NCI-H446 (cell line): ENCODE results near the gene SEZ6.

Experiments used
- DNase-seq, 2 experiments: peaks; one replicate each; lab custom pipeline; 2025; lab: John Stamatoyannopoulos, UW

The SEZ6 gene, protein sequence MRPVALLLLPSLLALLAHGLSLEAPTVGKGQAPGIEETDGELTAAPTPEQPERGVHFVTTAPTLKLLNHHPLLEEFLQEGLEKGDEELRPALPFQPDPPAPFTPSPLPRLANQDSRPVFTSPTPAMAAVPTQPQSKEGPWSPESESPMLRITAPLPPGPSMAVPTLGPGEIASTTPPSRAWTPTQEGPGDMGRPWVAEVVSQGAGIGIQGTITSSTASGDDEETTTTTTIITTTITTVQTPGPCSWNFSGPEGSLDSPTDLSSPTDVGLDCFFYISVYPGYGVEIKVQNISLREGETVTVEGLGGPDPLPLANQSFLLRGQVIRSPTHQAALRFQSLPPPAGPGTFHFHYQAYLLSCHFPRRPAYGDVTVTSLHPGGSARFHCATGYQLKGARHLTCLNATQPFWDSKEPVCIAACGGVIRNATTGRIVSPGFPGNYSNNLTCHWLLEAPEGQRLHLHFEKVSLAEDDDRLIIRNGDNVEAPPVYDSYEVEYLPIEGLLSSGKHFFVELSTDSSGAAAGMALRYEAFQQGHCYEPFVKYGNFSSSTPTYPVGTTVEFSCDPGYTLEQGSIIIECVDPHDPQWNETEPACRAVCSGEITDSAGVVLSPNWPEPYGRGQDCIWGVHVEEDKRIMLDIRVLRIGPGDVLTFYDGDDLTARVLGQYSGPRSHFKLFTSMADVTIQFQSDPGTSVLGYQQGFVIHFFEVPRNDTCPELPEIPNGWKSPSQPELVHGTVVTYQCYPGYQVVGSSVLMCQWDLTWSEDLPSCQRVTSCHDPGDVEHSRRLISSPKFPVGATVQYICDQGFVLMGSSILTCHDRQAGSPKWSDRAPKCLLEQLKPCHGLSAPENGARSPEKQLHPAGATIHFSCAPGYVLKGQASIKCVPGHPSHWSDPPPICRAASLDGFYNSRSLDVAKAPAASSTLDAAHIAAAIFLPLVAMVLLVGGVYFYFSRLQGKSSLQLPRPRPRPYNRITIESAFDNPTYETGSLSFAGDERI

DNA sequence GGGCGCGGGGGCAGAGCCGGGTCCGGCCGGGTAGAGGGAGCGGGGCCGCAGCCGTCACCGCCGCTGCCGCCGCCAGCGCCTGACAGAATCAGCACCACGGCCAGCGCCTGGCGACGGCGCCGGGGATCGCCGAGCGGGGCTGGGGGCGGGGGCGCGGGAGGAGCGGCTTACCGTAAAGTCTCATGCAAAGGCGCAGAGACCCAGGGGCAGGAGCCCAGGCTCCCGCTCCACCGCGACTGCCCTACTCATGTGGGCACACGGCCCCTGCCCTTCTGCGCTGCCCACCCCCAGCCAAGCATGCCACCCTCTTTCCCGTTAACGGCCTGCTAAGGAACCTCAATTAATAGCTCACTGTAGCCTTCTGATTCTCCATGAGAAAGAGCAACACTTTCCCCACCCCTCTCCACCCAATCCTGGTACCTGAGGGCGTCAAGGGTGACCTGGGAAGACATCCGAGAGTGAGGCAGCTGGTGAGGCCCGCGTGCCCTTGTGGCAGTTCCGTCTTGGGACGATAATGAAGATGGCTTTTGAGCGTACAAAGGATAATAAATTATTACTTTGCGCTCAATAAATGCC lies at the start of gene SEZ6:
Gene SEZ6, minus strand, starts transcription at position 98 of the 576 bp plus-strand sequence. CDS start 164 bp downstream, outside the sequence.
- DNase-seq, result peak in 1 of 2 experiments; percentile 69

DNA sequence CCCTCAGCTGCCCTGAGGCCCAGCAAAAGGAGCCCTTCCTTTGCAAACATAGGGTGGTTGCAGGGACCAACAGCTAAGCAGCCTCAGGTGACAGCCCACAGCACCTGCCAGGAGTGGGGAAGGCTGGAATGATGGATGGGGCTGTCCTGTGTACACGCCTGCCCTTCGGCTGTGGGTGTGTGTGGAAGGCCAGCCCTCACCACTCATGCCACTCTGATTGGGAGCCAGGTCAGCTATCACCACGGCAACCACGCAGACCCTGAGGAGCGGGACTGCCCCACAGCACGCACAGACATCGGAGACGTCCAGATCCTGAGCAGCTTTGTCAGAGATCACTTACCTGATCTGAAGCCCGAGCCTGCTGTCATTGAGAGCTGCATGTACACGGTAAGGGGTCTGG lies 49.0 kb upstream of the SEZ6 start:
- no peak for DNase-seq

DNA sequence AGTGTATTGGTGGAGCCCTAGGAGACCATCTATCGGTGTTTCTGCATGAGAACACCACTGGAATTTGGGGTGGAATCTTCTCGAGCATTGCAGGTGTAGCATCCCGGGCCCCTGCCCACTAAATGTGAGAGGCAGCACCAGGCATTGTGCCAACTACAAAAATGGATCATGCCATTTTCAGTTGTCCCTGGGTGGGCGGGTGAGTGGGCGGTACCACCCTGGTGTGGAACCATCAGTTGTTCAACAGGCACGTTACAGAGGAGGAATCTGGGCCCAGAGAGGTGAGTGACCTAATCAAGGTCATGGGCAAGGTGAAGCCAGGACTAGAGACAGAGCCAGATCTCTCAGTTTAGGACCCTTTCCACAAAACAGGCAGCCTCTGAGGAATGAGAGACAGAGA lies 45.9 kb upstream of the SEZ6 start:
- DNase-seq, result no peak

DNA sequence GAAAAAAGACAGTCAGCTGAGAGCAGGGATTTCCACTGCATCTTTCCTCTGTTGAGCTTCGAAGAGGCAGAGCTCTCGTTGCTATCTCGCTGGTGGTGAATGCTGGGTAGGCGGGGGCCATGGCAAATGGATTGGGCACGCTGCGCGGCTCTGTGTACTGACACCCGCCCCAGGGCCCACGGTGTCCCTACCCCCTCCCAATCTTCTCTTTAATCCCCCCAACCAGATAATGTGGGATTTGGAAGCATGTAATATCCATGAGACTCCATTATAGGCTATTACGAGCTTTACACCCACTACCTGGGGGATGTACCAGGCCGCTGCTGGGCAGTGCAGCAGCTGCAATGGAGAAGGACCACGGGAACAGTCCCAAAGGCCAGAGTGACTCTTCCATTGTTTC lies 45.4 kb upstream of the SEZ6 start:
- no peak for DNase-seq

DNA sequence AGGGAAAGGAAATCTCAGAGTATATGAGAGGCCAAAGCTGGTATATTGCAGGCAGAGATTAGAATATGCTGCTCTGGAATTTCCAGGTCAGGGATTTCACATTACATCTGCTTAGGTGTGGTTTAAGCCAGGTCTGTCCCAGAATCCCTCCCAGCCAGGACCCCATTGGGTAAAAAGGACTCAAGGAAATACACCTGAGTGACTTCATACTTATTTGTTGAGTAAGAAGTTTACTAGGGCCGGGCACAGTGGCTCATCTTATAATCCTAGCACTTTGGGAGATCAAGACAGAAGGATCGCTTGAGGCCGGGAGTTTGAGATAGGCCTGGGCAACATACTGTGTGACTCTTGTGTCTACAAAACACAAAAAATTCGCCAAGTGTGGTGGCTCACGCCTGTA lies 44.3 kb upstream of the SEZ6 start:
- no peak for DNase-seq

DNA sequence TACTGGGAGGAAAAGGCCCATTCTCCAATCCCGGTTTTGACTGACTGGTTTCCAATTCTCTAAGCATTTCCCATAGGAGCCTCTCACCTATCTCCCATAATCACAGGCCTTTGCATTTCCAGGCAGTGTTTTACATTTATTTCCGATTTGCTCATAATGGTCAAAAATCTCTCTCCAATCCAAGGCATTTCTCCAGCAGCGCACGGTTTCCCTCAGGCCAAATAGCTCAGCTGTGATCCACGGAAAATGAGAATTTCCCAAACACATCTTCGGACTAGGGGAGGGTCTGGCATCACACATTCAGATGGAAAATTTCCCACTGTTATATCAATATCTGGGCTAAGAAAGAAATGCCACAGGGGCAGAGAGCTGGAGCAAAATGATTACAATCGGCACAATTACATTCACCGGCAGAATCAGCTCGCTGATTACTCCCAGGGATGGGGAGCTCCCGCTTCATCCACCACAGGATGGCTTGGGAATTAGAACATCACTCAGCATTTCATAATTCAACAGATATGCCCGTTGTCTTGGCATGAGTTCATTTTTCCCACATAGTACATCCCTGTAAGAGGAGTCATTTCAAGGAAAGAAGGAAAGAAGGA lies 43.8 kb upstream of the SEZ6 start:
- no peak for DNase-seq

DNA sequence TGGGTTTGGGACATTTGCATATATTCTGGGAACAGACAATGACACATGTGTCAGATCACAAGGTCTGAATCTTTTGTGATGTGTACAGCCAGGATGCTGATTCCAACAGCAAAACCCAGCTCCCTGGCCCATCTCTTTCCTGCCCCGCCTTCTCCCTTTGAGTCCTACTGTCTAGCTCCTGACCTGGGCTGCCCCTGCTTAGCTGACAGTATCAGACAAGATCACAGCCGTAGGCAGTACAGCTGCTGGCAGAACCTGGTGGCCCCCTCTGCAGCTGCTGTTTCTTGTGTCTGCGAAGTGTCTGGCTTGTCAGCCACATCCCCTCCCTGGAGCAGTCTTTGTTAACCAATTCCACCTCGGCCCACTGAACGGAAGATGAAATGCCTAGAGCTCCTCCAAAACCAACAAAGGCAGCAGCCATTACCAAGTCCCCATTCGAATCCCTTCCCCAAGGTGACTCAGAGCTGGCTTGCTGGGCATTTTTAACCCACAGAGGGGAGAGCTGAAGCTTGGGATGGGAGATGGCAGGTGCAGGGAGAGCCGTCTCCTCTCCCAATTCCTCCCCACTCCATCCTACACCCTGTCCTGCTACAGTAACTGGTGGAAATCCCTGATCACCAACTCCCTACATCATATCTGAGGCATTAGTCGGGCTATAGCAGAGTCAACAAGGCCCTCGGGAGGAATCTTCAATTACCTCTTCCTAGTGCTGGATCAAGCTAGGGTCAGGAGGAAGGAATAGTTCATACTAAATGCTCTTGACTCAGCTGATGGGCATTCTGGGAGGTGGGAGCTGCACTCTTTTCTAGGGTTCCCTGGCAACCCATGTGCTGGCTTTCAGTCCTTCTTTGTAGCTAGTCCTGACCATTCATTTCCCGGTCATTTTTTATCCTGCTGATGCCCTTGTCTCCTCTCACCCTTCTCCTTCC lies 42.9 kb upstream of the SEZ6 start:
- DNase-seq, result no peak

DNA sequence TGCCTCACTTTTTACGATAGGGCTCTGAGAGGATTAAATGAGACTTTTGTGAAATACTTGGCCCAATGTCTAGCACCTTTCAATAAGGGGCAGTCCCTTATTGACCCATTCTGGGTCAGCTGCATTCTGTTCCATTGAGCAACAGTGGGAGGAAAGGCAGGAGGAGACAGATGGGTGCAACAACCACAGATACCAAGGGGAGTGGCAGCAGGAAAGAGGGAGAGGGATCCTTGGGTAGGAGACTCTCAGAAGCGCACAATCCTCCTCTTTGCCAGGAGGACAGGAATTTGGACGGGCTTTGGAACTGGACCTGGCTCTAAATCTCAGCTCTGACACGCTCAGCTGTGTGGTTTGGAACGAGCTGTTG lies 40.6 kb upstream of the SEZ6 start:
- DNase-seq, result no peak

DNA sequence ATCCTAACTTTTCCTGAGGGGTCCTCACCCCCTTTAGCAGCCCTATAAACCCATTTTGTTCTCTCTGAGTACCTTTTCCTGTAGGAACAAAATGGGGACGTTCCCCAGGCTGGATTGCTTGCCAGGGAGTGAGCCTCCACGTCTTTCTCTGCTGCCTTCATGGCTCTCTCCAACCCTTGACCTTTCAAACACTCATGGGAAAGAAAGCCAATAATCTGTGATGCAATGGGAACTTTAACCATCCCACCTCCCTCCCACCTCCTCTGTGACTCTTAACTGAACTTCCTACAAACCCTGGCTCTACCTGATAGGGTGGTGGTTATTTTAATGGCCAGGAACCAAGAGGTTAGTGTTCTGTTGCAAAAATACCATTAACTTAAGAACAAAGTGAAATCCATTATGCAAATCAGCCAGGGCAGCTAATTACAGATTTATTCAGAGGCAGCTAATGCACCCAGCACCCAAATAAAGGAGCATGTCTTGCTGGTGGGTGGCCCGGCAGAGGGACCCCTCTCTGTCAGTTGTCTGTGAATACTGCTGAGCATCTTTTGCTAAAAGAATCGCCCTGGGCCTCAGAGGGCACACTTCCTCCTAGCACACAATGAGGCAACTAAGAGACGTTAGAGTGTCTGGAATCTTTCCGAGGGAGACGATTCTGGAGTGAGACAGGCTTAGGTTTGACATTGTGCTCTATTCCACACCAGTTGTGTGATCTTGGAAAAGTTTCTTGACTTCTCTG lies 40.1 kb upstream of the SEZ6 start:
- DNase-seq, result no peak

DNA sequence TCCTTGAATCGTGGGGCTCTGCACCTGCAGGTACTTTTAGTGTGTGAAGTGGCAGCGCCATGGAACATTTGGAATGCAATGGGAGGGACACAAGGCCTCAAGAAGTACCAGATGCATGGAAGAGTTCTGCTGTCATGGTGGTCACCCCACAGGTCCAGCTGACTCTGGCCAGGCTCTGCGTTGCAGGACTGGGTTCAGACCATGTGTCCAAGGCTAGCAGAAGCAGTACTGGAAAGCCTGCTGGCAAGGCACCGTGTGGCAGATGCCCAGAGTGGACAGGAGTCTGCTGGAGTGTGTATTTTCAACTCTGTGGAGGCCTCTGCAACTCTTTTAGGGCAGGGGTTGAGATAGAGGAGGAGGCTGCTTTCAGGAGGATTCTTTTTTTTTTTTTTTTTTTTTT lies 39.2 kb upstream of the SEZ6 start:
- DNase-seq, result no peak

DNA sequence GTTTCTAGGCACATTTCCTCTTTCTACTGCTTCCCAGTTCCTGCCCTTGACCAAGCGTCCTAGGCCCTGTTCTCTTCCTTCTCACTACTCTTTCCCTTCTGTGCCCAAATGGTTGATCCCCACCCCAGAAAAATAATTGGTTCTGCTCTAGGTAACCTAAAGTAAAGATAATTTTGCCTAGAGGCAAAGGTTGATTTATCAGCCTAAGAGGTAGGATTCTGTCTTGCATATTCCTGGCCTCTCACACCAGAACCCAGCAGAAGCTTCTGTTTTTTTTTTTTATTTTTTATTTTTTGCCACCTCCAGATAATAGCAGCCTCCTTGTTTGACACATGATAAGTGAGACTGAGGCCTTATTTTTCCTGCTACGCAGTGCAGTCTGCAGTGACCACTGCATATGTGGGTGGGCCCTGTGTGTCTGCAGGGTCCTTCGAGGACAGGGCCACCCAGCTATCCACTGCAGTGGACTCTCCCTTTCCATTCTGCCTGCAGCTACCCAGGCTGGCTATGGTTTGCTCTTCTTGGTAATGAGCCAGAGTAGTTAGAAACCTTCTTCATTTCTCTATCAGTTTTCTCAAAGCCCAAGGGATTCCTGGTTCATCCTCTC lies 37.8 kb upstream of the SEZ6 start:
- no peak for DNase-seq

DNA sequence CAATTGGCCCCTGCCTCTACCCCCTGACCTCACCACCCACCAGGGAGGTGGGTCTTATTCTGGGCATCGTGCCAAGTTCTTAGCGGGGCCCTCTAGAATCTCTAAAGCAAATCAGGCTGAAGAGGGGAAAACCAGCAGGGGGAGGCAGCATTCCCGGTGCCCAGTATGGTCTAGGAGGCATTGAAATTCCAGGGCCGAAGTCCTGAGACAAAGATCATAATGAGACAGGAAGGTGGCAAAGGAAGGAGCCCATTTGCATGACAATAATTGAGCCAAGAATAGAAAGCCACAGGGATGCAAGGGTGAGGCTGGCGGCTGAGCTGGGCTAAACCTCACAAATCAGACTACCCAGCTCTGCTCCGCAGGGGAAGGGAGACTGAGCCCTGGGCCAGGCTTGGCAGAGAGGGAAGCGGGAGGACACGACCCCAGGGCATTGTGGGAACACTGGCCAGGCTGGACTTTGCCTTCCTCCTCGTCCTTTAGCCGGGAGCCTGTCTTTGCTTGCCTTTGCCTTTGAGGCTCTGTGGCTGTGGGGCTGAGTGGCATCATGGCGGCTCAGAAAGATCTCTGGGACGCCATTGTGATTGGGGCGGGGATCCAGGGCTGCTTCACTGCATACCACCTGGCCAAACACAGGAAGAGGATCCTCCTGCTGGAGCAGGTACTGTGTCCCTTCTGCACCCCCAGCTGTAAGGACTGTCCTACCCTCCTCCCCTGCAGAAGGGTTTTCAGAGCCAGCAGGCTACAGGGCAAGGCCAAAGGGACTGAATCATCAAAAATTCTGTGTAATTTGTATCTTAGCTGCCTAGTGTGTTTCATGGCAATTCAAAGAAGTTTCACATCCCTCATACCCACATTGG lies 37.1 kb upstream of the SEZ6 start, which contains the start of gene PIPOX:
Gene PIPOX, plus strand, starts transcription at position 463 of the 860 bp plus-strand sequence. Its CDS starts 85 bp downstream, at position 548.
- peak in 1 of 2 experiments; percentile 66 for DNase-seq

DNA sequence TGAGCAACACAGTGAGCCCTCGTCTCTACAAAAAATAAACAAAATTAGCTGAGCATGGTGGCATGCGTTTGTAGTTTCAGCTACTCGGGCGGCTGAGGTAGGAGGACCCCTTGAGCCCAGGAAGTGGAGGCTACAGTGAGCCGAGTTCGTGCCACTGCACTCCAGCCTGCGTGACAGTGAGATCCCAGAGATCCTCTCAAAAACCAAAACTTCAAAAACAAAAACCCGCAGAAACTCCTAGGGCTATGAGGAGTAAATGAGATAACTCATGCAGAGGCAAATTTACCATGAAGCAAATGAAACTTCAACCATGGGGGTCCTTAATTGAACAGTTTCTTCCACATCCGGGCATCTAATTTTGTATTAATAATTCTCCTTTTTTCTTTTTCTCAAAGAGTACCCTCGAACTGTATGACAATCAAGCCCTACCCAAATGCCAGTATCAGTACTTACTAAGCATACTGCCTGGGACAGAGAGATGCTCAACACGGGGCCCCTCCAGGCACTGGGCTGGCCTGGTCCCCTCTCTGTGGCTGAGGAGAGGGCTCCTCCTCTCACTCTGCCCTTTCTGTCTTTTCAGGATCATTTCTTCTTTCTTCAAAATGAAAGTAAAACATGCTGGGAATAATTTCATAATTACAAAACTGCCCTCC lies 36.3 kb upstream of the SEZ6 start:
- DNase-seq, result no peak

DNA sequence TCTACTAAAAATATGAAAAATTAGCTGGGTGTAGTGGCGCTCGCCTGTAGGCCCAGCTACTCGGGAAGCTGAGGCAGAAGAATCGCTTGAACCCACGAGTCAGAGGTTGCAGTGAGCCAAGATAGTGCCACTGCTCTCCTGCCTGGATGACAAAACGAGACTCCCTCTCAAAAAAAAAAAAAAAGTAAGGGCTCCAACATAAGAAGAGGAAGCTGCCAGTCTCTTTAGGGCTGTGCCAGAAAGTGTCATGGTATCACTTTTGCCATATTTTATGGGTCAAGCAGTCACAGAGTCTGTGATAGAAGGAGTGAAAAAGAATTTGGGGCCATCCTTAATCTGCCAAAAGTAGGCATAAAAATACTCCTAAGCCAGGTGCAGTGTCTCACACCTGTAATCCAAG lies 35.7 kb upstream of the SEZ6 start:
- DNase-seq, result no peak

DNA sequence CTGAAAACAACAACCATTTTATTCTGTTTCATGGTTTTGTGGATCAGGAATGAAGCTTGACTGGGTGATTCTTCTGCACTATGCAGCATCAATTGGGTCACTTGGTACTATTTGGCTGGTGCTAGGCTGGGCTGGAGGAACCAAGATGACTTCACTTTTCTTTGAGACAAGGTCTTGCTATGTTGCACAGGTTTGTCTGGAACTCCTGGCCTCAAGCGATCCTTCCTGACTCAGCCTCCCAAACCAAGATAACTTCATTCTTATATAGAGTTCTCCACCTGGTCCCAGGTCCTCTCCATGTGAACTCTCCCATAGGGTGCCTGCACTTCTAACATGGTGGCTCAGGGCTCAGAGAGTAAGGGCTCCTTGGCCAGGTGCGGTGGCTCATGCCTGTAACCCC lies 35.3 kb upstream of the SEZ6 start:
- no peak for DNase-seq

DNA sequence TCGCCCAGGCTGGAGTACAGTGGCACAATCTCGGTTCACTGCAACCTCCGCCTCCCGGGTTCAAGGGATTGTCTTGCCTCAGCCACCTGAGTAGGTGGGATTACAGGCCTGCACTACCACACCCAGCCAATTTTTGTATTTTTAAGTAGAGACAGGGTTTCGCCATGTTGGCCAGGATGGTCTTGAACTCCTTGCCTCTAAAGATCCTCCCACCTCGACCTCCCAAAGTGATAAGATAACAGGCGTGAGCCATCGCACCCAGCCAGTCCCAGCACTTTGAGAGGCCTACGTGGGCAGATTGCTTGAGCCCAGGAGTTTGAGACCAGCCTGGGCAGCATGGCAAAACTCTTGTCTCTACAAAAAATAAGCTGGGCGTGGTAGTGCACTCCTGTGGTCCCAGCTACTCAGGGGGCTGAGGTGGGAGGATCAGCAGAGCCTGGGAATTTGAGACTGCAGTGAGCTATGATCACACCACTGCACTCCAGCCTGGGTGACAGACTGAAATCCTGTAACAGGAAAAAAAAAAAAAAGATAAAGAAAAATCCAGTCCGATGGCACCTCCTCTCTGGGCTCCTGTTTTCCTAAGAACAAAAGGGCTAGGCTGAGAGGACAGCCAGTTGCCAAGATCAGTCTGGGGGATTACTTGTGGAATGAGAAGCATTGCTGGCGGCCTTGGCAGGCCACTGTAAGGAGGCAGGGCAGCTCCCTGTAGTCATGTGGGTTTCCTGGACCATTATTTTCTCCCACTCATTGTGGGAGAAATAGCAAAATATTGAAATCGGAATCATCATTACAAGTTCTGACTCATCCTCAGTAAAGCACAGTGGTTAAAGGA lies 34.1 kb upstream of the SEZ6 start:
- peak in 1 of 2 experiments; percentile 34 for DNase-seq

DNA sequence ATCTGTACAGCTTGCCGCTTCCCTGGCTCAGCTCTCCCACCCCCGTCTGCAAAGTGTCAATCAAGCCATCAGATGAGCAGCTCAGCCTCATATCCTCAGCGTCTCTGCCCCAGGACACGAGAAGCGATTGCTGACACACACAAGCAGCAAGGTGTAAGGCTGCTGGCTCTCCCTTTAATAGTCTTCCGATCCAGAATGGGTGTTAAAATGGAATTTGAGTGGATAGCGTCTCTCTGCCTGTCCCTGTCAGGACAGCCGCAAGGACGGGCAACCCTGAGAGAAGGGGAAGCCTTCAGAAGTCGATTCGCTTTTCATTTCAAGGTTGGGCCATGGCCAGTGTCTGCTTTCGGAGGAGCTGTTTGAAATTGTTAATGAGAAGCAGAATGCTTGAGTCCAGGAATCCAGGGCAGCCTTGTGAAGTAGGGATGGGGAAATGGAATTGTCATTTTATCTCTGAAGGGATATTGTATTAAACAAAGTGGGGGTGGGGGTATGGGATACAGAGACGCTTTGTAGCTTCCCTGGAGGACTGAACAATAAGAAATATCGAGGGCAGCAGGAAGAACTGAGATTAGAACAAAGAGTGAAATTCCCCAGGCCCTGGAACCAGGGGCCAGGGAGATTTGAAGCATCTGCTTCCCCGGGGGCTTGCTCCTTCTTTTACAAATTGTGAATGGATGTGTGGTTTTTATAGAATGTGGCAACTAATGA lies 32.4 kb upstream of the SEZ6 start:
- DNase-seq, result no peak
